Esophagus muscularis mucosa (tissue), 3 donors: ENCODE measurements around the gene DIO3.

Experiments used
- POLR2AphosphoS5 ChIP-seq, 2 donors: sonication (generic); formaldehyde crosslinking; IDR thresholded peaks; one replicate each; pipeline ENCODE4 v1.6.1; 2017; ENCODE audit warnings: antibody characterized with exemption in 2 of 2
- TF ChIP-seq, protein P1 (sequence below), 3 experiments: fragments of 200-600 bp in 2 of 3; fragments of 450-650 bp in 1 of 3; sonication (generic) in 2 of 3; IDR thresholded peaks; one replicate each; pipeline ENCODE4 v1.5.1; 2017 to 2019; ENCODE audit warnings: antibody characterized with exemption in 3 of 3, mild to moderate bottlenecking in 2 of 3, moderate library complexity in 1 of 3

DNA sequence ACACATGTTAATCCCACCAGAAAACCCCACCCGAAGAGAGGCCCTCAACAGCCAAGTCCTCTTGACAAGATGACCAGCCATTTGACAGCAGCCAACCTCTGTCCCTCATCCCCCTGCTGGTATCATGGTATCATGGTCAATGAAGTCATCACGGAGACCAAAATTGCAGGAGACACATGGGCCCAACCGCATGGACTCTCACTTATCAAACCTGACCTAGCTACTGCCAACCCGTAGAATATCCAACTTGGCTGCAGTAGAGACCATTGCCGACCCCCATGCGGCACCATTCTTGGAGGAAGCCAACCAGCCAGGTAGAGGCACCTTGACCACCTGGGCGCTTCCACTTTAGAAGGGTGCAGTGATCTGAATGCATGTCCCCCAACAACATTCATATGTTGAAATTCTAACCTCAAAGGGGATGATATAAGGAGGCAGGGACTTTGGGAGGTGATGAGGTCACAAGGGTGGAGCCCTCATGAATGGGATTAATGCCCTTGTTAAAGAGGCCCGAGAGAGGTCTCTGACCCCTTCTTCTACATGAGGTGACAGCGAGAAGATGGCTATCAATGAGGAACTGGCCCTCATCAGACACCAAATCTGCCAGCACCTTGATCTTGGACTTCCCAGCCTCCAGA, 33.3 kb downstream of the DIO3 start:
- TF ChIP-seq, protein P1, sequence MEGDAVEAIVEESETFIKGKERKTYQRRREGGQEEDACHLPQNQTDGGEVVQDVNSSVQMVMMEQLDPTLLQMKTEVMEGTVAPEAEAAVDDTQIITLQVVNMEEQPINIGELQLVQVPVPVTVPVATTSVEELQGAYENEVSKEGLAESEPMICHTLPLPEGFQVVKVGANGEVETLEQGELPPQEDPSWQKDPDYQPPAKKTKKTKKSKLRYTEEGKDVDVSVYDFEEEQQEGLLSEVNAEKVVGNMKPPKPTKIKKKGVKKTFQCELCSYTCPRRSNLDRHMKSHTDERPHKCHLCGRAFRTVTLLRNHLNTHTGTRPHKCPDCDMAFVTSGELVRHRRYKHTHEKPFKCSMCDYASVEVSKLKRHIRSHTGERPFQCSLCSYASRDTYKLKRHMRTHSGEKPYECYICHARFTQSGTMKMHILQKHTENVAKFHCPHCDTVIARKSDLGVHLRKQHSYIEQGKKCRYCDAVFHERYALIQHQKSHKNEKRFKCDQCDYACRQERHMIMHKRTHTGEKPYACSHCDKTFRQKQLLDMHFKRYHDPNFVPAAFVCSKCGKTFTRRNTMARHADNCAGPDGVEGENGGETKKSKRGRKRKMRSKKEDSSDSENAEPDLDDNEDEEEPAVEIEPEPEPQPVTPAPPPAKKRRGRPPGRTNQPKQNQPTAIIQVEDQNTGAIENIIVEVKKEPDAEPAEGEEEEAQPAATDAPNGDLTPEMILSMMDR (IDR thresholded peaks at IDR 0.05), result no peak
- TF ChIP-seq POLR2AphosphoS5 (IDR thresholded peaks at IDR 0.05), result no peak
